HG03097 (cell line): ENCODE measurements around the gene HCCS.

Source experiments
- ATAC-seq: cut with Tn5 transposase; IDR thresholded peaks from one replicate; pipeline ENCODE4 v1.9.1; 2021; ENCODE audit not compliant: unreplicated experiment, low FRiP score

Gene HCCS

DNA sequence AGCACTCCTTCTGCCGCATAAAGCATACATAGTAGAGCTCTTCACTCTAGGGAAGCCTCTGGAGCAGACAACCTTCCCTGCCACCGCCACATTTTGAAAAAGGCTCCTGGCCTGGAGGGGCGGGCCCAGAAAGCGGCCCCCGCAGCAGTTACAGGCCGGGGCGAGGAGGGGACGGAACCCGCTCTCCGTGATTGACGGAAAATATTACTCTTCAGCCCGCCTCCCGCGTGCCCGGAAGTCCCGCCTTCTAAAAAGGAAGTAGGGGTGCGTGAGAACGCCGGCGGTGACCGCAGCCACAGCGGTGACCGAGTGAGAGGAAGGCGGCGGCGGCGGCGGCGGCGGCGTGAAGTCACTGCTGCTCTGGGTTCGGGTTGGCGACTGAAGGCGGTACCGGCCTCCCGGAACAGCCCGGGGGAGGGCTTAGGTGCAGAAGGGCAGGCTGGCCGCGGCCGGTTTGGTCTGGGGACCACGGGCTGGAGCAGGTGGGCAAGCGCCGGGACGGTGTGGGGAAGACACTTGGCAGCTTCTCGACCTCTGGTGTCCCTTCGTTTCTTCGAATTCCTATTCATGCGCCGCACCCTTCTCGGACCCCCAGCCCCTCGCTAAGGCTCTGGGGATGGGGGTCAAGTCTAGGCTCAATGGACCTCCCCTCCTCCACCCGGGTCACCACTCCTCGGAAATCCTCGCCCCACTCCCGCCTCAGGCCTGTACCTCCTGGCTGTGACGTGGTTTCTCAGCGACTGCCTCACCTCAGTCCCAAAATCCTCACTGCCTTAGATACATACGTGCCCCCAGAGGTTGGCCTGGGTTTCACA lies at the start of gene HCCS:
HCCS (plus strand) TSS at position 296 of the 815 bp plus-strand sequence. CDS start 729 bp downstream, outside the sequence.
- ATAC-seq = peak; percentile 78

DNA sequence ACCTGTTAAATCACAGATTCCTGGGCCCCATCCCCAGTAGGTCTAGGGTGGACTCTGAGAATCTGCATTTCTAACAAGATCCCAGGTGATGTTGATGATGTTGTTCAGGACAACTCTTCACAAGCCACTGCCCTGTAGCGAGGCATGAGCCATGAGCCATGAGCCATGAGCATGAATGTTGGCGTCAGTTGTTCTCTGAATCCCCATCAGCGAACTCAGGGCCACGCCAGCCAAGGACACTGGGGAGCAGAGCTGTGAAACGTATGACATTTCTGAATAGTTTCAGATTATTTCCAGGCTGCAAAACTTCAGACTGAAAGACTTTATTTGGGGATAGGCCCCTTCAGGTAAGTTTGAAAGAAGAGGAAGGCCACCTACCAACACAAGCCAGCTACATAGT lies 46.9 kb upstream of the HCCS start:
- ATAC-seq = no peak

DNA sequence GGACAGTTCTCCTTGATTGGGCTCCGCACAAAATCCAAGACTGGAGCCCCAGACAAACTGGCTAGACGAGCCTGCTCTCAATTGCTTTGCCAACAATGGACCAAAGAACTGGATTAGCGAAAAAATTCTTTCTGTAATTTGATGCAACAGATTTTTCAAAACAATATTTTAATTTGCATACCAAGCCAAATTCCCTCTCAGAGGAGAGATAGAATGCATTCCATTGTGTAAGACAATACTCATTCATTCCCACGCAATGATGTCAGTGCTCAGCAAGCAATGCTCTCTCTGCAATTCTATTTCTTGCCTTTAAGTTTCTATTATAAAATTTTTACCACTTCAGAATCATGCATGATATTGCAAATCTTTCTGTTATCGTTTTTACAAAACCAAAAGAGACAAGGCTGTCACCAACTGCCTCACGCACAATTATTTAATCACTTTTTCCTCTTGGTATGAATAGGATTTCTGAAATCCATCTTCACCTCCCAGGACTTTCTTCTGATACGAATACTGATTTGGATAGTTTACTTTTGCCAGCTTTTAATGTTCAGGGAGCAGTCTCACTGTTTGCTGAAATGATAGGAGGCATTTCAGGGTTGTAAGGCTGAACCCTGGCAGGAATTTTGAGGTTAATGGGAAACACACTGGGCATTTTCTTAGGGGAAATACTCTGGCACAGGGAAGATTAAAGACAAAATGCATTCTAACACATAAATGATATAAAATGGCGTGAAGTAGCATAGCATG lies 46.1 kb upstream of the HCCS start:
- no peak for ATAC-seq

DNA sequence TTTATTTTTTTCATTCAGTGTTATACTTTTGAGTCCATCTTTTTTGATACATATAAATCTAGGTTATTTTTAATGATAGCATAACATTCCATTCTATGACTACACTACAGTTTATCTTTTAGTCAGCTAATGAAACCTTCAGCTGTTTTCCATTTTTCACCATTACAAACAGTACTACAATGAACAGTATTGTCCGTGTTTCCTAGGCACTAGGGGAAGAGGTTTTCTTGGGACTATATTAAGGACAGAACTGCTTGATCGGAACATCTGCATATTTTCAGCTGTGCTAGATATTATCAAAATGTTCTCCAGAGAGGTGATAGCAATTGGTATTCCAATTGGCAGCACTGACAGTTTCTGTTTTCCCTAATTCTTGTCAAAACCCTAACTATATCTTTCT lies 44.3 kb upstream of the HCCS start:
- no peak for ATAC-seq

DNA sequence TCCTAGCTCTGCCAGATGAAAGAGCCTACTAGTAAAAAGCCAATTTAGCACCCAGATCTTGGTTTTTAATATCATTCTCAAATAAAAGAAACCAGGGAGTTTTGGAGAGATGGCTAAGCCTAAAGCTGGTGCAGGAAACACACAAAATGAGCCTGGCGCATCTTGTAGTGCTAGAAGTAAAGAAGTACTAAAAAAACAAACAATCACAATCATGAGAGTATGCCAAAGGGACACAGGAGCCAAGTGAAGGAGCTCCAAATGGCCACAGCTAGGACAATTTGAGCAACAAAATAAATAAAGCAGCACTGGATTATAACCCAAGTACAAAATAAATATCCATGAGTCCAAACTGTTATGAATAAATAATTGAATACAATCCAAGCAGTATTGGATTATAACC lies 37.8 kb upstream of the HCCS start:
- no peak for ATAC-seq

DNA sequence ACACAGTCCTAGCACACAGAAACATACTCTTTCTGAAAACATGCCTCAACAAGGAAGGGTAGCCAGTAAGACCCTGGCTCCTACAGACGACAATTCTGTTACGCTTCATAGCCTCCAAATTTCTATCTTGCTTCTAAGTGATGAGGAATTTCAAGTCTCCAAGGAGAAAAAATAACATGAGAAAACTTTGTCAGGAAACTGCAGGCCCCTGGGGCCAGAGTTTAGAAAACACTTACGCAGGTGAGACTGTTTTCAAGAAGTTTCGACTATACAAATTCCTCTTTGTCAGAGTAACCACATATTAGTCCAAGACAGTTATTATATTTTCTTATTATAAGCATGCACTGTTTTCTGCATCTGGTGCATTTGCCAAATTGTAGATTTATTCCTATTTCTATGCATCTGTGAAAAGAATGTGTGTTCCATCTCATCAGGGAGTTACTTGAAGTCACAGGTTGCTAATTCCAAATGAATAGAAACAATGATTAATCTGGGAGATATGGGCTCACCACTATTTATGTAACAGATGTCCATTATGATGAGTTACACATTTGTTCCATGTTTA lies 30.3 kb upstream of the HCCS start:
- ATAC-seq = no peak

DNA sequence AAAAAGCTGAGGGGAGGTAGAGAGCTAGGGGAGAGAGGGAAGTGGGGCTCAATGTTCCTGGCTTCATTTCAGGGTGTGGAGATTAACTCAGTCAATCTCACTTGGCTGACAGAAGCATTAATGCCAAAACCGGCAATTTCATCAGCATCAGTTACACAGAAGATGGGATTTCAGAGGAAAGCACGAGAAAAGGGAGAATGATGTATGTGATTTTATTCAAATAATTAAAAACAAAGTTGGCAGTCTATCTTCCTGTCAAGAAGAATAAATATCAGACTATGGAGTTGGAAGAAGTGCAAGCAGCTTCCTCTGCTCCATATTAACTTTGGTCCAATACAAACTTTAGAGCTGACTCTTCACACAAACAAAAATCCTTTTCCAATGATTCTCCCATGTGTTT lies 29.6 kb upstream of the HCCS start:
- ATAC-seq = no peak

DNA sequence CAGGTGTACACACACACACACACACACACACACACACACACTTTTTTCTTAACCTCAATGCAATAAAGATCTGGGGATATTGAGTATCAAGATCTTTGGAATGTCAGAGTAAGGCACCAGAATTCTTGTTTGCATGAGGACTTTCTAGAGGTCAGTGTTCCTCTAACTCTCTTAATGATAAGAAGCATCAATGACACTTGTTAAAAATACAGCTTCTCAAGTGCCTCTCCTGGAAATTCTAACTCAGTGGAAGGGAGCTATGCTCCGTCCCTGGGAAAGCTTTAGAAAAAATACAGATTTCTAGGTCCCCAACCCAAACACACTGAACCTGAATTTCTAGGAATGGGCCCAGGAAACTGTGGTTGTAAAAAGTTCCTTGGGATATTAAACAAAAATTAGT lies 25.8 kb upstream of the HCCS start:
- ATAC-seq = no peak

DNA sequence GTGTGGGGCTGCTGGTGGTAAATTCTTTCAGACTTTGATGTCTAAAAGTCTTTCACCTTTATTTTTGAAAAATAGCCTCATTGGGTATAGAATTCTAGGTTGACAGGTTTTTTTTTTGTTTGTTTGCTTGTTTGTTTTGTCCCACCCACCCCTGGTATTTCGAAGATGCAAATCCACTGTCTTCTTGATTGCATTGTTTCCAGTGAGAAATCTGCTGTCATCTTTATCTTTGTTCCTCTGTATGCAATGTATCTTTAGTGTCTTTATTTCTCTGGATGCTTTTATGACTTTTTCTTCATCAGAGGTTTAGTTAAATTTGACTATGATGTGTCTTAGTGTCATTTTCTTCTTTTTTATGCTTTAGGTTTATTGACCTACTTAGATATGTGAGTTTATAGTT lies 21.3 kb upstream of the HCCS start:
- ATAC-seq = no peak

DNA sequence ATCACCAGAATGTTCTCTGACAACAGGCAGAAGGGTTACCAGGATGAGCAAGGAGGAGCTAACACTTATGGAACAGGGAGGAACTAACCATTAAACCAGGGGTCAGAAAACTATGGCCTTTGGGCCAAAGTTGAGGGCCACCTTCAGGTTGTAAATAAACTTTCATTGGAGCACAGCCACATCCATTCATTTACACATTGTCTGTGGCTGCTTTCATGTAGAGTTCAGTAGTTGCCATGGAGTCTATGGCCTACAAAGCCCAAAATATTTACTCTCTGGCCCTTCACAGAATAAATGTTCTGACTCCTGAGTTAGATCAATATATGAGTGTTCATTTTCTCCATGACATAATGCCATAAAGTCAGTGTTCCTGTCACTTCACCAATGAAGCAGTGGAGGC lies 13.2 kb upstream of the HCCS start:
- ATAC-seq = no peak

DNA sequence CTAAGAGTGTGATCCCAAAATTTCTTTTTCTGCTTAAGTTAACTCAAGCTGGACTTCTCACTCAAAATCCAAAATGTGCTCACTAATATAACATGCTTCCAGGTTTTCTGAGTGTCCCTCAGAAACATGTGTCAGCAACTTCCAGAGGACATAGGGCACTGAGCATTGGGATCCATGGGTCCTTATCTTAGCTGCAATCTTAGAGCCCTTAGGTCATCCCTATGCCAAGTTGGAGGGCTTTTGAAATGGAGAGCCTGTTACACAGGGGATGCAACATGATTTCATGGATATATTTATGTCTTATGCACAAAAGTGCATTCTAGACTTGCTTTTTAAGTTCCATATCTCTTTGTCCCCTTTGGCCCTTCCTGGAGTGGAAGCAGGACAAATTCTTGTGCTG lies 11.7 kb upstream of the HCCS start:
- no peak for ATAC-seq

DNA sequence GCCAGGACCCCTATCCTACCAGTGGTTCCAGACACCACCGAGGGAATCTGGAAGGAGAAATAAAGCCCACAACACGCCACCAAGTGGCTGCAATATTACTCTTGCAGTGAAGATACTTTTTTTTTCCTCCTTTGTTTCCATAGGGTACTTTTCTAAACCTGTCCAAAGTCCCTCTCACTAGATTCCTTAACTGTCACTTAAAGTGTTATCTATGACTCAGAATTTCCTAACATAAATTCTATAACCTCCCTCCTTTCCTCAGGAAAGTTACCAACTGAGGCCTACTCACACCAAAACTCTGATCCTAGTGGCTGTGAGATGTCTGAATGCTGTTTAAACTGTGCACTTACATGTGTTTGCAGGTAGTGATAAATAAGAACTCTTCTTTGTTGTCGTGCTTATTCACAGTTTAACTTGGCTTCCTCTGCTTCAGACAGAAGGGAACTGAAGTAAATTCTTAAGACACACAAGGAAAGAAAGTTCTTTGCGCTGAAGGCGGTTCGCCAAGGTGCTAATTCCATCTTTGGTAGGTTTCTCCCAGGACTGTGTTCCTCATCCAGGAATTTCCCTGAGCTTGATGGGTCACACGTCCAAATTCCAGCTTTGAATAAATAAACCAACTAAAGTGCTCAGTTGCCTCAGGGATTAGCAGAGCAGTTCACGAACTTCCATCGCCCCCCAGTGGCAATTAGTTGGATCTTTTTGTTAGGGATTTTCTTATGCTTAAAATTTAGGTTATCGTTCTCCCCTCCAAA lies 10.7 kb upstream of the HCCS start:
- no peak for ATAC-seq

DNA sequence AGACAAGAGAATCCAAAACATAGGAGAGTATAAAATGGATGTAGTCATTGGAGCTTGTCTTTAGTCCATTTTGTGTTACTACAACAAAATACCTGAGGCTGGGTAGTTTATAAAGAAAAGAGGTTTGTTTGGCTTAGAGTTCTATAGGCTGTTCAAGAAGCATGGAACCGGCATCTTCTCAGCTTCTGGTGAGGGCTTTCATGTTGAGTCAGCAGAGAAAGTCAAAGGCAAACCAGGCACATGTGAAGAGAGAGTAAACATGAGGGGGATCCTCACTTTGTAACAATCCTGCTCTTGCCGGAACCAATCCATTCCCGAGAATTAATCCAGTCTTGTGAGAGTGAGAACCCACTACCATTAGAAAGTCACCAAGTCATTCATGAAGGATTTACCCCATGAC lies 8.1 kb upstream of the HCCS start:
- ATAC-seq = no peak

DNA sequence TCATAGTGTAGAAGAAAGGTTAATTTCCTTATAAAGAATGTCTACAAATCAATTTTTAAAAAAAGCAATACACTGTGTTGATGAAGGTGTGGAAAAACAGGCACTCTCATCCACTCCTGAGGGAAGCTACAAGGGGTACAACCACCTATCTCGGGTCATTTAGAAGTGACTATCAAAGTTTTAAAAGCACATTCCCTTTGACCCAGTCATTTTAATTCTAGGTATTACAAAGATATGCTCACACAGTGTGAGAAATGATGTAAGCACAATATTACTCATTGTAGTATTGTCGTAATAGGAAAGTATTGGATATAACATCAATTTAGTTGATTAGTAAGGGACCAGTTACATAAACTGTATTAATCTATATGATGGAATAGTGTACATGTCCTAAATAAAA lies 7.4 kb upstream of the HCCS start:
- no peak for ATAC-seq

DNA sequence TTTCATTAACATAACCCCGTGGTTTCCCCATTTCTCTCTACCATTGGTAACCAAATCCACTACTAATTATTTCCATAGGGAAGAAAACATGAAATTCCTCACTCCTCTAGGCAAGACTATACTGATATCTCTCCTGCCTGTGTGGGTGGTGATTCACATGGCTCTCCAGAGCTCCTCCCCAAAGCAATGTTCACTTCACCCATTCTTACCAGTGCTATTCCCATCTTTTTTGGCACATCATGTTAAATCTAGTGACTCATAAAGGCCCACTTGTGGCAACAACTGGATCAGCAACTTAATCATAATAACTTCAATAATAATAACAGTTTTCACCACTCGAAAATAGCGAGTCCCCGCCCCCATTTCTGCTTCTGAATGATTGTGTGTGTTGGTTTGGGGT lies 6.1 kb upstream of the HCCS start:
- ATAC-seq = no peak

DNA sequence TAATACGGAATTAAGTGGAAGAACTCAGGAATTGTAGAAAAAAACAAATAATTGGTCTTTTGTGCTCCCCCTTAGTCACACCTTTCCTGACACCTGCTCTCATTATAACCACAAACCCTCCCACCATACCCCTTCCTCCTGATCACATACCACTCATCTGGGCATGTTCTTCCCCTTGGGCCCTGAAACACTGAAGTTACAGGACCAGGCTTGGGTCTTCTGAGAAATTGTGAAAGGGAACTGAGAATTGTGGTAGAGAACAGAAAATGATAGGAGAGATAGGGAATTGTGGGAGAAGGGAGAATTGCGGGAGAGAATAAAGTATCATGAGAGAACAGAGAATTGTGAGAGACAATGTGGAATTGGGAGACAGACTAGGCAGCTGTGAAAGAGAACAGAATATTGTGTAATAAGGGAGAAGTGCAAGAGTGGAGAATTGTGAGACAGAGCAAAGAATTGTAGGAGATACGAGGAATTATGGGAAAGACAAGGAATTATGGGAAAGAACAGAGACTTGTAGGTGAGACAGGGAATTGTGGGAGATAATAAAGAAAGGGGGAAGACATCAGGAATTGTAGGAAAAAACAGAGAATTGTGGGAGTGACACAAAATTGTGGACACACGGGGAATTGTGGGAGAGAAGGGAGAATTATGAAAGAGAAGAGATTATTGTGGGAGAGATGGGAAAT lies 2.7 kb upstream of the HCCS start:
- ATAC-seq = no peak

DNA sequence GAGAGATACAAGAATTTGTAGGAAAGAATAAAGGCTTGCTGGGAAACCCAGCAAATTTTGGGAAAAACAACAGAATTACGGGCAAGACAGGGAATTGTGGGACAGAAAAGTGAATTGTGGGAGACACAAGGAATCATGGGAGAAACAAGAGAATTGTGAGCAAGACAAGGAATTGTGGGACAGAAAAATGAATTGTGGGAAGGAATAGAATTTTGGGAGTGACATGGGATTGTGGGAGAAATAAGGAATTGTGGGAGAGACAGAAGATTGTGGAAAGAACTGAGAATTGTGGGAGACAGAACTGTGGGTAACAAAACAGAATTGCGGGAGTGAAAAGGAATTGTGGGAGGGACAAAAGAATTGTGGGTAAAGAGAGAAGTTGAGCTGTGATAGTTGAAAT lies 1.2 kb upstream of the HCCS start:
- ATAC-seq = no peak

DNA sequence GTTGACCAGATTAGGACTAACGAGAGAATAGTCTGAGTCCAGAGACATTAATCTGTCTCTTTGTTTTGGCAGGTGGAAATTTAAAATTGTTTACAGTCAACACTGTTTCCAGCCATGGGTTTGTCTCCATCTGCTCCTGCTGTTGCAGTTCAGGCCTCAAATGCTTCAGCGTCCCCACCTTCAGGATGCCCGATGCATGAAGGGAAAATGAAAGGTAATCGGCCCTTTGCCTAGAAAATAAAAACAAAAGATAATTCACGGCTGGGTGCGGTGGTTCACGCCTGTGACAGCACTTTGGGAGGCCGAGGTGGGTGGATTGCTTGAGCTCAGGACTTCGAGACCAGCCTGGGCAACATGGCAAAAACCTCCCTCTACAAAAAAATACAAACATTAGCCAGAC lies 815 bp downstream of the HCCS start:
- no peak for ATAC-seq

DNA sequence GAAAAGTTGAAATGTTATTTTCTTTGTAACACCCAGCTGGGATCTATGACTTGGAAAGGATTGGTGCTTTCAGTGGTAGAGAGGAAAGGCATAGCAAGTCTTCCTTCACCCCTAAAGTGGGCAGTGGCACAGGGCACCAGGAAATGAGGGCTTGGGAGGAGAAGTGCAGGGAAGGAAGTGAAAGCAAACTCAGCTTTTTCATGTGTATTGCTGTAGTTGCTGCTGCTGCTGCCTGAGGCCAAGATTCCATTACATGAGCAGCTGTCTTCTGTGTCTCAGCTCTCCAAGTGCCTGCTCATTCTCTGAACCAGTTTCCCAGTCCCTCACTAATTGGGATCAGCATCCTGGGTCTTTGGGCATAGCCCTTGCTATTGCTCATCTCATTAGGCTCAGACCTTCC lies 2.6 kb downstream of the HCCS start:
- no peak for ATAC-seq

DNA sequence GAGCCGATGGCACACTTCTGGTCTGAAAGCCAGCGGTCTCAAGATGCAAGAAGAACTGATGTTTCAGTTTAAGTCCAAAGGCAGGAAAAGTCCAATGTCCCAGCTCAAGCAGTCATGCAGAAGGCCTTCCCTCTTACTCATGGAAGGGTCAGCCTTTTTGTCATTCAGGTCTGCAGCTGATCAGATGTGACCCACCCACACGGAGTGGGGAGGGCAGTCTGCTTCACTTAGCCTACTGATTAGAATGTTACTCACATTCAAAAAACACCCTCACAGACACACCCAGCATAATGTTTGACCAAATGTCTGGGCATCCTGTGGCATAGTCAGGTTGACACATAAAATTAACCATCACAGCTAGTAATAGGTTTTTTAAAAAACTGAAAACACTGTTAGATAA lies 6.6 kb downstream of the HCCS start:
- no peak for ATAC-seq
